Measurements from ENCODE around the gene SH3PXD2A.
A peak's percentile ranks its signal among the peaks of the same experiment; 100 is the strongest.
"Not testable (repeated sequence)": the region's sequence is repeated elsewhere in the genome, so short reads cannot be mapped to it uniquely, and the experiment has no call there.

Gene SH3PXD2A

GRCh38 chr10:103851261-103851660, 4.1 kb downstream of the SH3PXD2A start:
- no peak for DNase-seq

- no peak for DNase-seq
These were observed 4.8 kb downstream of the SH3PXD2A start for GRCh38 chr10:103850572-103850895.

- DNase-seq, result no peak
These were observed 5.3 kb downstream of the SH3PXD2A start for GRCh38 chr10:103849880-103850571.

GRCh38 chr10:103849212-103849877, 6.0 kb downstream of the SH3PXD2A start:
- no peak for DNase-seq

- no peak for DNase-seq
These were observed 7.4 kb downstream of the SH3PXD2A start for GRCh38 chr10:103847909-103848468.

GRCh38 chr10:103847346-103847745, 8.0 kb downstream of the SH3PXD2A start:
- DNase-seq, result no peak

- DNase-seq, result no peak
These were observed 9.4 kb downstream of the SH3PXD2A start for GRCh38 chr10:103845972-103846371.

GRCh38 chr10:103845346-103845745, 10.0 kb downstream of the SH3PXD2A start:
- DNase-seq, result not testable (repeated sequence)

GRCh38 chr10:103843854-103844570, 11.4 kb downstream of the SH3PXD2A start:
- DNase-seq, result no peak

GRCh38 chr10:103843045-103843444, 12.3 kb downstream of the SH3PXD2A start:
- DNase-seq, result no peak

- no peak for DNase-seq
These were observed 12.8 kb downstream of the SH3PXD2A start for GRCh38 chr10:103842605-103843004.

- DNase-seq, result no peak
These were observed 13.9 kb downstream of the SH3PXD2A start for GRCh38 chr10:103841519-103841918.

- no peak for DNase-seq
These were observed 14.7 kb downstream of the SH3PXD2A start for GRCh38 chr10:103840740-103841070.

- peak in 11 of 58 donors; percentile 9 to 63 (median 24) for DNase-seq
These were observed 15.3 kb downstream of the SH3PXD2A start for GRCh38 chr10:103839872-103840739.

GRCh38 chr10:103839519-103839871, 15.9 kb downstream of the SH3PXD2A start:
- DNase-seq, result no peak

GRCh38 chr10:103838862-103839518, 16.4 kb downstream of the SH3PXD2A start:
- DNase-seq, result no peak

- DNase-seq, result no peak
These were observed 17.3 kb downstream of the SH3PXD2A start for GRCh38 chr10:103838070-103838395.

GRCh38 chr10:103837370-103838069, 17.9 kb downstream of the SH3PXD2A start:
- DNase-seq, result no peak

- no peak for DNase-seq
These were observed 18.5 kb downstream of the SH3PXD2A start for GRCh38 chr10:103836861-103837260.

GRCh38 chr10:103836273-103836672, 19.1 kb downstream of the SH3PXD2A start:
- DNase-seq, result no peak
